ENCODE results near the gene TAF7.

The TAF7 gene

GRCh38 chr5:141362719-141363118 lies 42.1 kb upstream of the TAF7 start:
- H3K4me3 ChIP-seq (IDR thresholded peaks at IDR 0.05; ENCODE audit: insufficient read depth, low read depth, low read length), result no peak overlapping the region
- TF ChIP-seq CTCF (conservative IDR thresholded peaks at IDR 0.05; ENCODE audit: low read depth, low read length), result no peak
- H3K79me2 ChIP-seq (ENCODE audit: insufficient read depth, low read depth), result no peaks in the 10 kb centered on the region
- H3K4me1 ChIP-seq (ENCODE audit: low read depth, poor library complexity, severe bottlenecking), result no peaks in the 10 kb centered on the region
- H3K27me3 ChIP-seq (ENCODE audit: insufficient read depth, low read depth), result no peaks in the 10 kb centered on the region
- H4K20me1 ChIP-seq (ENCODE audit: insufficient read depth), result no peaks in the 10 kb centered on the region
- no peak overlapping the region for H2AFZ ChIP-seq (ENCODE audit: low read depth)
- no peaks in the 10 kb centered on the region for H3K36me3 ChIP-seq (ENCODE audit: insufficient read depth)
- no peak overlapping the region for H3K27ac ChIP-seq
- no peak overlapping the region for H3K4me2 ChIP-seq
- no peak overlapping the region for H3K9ac ChIP-seq

GRCh38 chr5:141360685-141361084 lies 40.1 kb upstream of the TAF7 start:
- no peaks in the 10 kb centered on the region for H3K79me2 ChIP-seq (ENCODE audit: insufficient read depth, low read depth)
- TF ChIP-seq CTCF (conservative IDR thresholded peaks at IDR 0.05; ENCODE audit: low read depth, low read length), result no peak
- H3K9ac ChIP-seq, result no peak overlapping the region
- no peak overlapping the region for H3K4me3 ChIP-seq (IDR thresholded peaks at IDR 0.05; ENCODE audit: insufficient read depth, low read depth, low read length)
- H3K27me3 ChIP-seq (ENCODE audit: insufficient read depth, low read depth), result no peaks in the 10 kb centered on the region
- no peaks in the 10 kb centered on the region for H4K20me1 ChIP-seq (ENCODE audit: insufficient read depth)
- H2AFZ ChIP-seq (ENCODE audit: low read depth), result no peak overlapping the region
- no peaks in the 10 kb centered on the region for H3K4me1 ChIP-seq (ENCODE audit: low read depth, poor library complexity, severe bottlenecking)
- no peaks in the 10 kb centered on the region for H3K36me3 ChIP-seq (ENCODE audit: insufficient read depth)
- no peak overlapping the region for H3K4me2 ChIP-seq
- no peak overlapping the region for H3K27ac ChIP-seq

GRCh38 chr5:141359790-141360426 lies 39.3 kb upstream of the TAF7 start, which contains the start of gene PCDHGB2:
TSS of gene PCDHGB2 (plus strand) at chr5:141359994. CDS start at chr5:141360136, 142 bp downstream.
- Histone ChIP-seq H2AFZ (ENCODE audit: low read depth) (no peak within 1 kb of the TSS), H3K4me2 (no peak within 1 kb of the TSS), H3K9ac (no peak within 1 kb of the TSS), H3K27me3 (ENCODE audit: insufficient read depth, low read depth) (no peaks in the 10 kb centered on the region), H3K27ac (no peak within 1 kb of the TSS), H3K36me3 (ENCODE audit: insufficient read depth) (no peaks in the 10 kb centered on the region), H3K79me2 (ENCODE audit: insufficient read depth, low read depth) (no peaks in the 10 kb centered on the region), H3K4me3 (IDR thresholded peaks at IDR 0.05; ENCODE audit: insufficient read depth, low read depth, low read length) (no peak within 1 kb of the TSS), H4K20me1 (ENCODE audit: insufficient read depth) (no peaks in the 10 kb centered on the region), H3K4me1 (ENCODE audit: low read depth, poor library complexity, severe bottlenecking) (no peaks in the 10 kb centered on the region)
- TF ChIP-seq CTCF (conservative IDR thresholded peaks at IDR 0.05; ENCODE audit: low read depth, low read length), result no peak

GRCh38 chr5:141356950-141357349 lies 36.4 kb upstream of the TAF7 start:
- H3K4me3 ChIP-seq (IDR thresholded peaks at IDR 0.05; ENCODE audit: insufficient read depth, low read depth, low read length), result no peak overlapping the region
- no peak for TF ChIP-seq CTCF (conservative IDR thresholded peaks at IDR 0.05; ENCODE audit: low read depth, low read length)
- no peak overlapping the region for H3K27ac ChIP-seq
- no peaks in the 10 kb centered on the region for H3K36me3 ChIP-seq (ENCODE audit: insufficient read depth)
- no peaks in the 10 kb centered on the region for H3K4me1 ChIP-seq (ENCODE audit: low read depth, poor library complexity, severe bottlenecking)
- no peak overlapping the region for H2AFZ ChIP-seq (ENCODE audit: low read depth)
- no peak overlapping the region for H3K4me2 ChIP-seq
- H4K20me1 ChIP-seq (ENCODE audit: insufficient read depth), result no peaks in the 10 kb centered on the region
- no peak overlapping the region for H3K9ac ChIP-seq
- H3K27me3 ChIP-seq (ENCODE audit: insufficient read depth, low read depth), result no peaks in the 10 kb centered on the region
- H3K79me2 ChIP-seq (ENCODE audit: insufficient read depth, low read depth), result no peaks in the 10 kb centered on the region

Data from KMS-11 (cell line).